ENCODE data around the gene SFXN5.

DNA sequence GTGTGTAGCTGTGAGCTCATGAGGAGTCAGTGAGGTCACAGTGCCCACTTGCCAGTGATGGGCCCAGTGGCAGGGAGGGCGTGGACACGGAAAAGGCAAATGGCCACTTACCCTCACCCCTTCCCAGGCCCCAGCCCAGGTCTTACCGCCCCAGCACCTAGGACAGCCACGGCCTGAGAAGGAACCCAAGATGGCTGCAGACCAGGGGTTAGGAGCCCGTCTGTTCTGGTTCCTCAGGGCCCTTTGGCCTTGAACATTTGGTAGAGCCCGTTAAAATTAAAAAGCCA lies 80.1 kb downstream of the SFXN5 start:
- TF ChIP-seq, protein P1, sequence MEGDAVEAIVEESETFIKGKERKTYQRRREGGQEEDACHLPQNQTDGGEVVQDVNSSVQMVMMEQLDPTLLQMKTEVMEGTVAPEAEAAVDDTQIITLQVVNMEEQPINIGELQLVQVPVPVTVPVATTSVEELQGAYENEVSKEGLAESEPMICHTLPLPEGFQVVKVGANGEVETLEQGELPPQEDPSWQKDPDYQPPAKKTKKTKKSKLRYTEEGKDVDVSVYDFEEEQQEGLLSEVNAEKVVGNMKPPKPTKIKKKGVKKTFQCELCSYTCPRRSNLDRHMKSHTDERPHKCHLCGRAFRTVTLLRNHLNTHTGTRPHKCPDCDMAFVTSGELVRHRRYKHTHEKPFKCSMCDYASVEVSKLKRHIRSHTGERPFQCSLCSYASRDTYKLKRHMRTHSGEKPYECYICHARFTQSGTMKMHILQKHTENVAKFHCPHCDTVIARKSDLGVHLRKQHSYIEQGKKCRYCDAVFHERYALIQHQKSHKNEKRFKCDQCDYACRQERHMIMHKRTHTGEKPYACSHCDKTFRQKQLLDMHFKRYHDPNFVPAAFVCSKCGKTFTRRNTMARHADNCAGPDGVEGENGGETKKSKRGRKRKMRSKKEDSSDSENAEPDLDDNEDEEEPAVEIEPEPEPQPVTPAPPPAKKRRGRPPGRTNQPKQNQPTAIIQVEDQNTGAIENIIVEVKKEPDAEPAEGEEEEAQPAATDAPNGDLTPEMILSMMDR (conservative IDR thresholded peaks at IDR 0.05 in 1 of 2, IDR thresholded peaks at IDR 0.05 in 1 of 2; ENCODE audit: extremely low read depth in 1 of 2, insufficient read depth in 1 of 2, low read depth in 1 of 2, low read length in 2 of 2): no peak
- no peak for TF ChIP-seq EZH2 (IDR thresholded peaks at IDR 0.05; ENCODE audit: borderline replicate concordance, low read length)
